HEK293 (cell line): Measurements from ENCODE around the gene MSL2.

ENCODE experiments used
- PRDM1 ChIP-seq: fragments of 450-650 bp; formaldehyde crosslinking; IDR thresholded peaks from 2 replicates; pipeline ENCODE4; 2016; ENCODE audit warnings: missing biosample characterization, missing genetic modification characterization
- YY1 ChIP-seq: fragments of 450-650 bp; formaldehyde crosslinking; IDR thresholded peaks from 2 replicates; pipeline ENCODE4 v1.5.1; 2018; ENCODE audit warnings: missing biosample characterization, missing genetic modification characterization
- ZBTB7A ChIP-seq: fragments of 450-650 bp; formaldehyde crosslinking; IDR thresholded peaks from 2 replicates; pipeline ENCODE4 v1.5.1; 2016; ENCODE audit warnings: low read depth, missing biosample characterization, missing genetic modification characterization
- ZBTB8A ChIP-seq: fragments of 450-650 bp; formaldehyde crosslinking; IDR thresholded peaks from 2 replicates; pipeline ENCODE4 v1.5.1; 2016; ENCODE audit warnings: missing biosample characterization, missing genetic modification characterization
- ZNF140 ChIP-seq: fragments of 450-650 bp; formaldehyde crosslinking; IDR thresholded peaks from 2 replicates; pipeline ENCODE4 v1.5.1; 2016; ENCODE audit warnings: missing biosample characterization, missing genetic modification characterization
- ZNF514 ChIP-seq: fragments of 450-650 bp; formaldehyde crosslinking; IDR thresholded peaks from 2 replicates; pipeline ENCODE4 v1.5.1; 2016; ENCODE audit warnings: missing biosample characterization, missing genetic modification characterization
- ZNF530 ChIP-seq: fragments of 450-650 bp; formaldehyde crosslinking; IDR thresholded peaks from 2 replicates; pipeline ENCODE4 v1.5.1; 2016; ENCODE audit warnings: low read depth, missing biosample characterization, missing genetic modification characterization
- ZNF843 ChIP-seq: fragments of 450-650 bp; formaldehyde crosslinking; IDR thresholded peaks from 2 replicates; pipeline ENCODE4 v1.5.1; 2016; ENCODE audit warnings: missing biosample characterization, missing genetic modification characterization
- TF ChIP-seq, protein P1 (sequence below): fragments of 450-650 bp; formaldehyde crosslinking; IDR thresholded peaks from 2 replicates; pipeline ENCODE4 v1.5.1; 2016; ENCODE audit warnings: missing biosample characterization, missing genetic modification characterization
- TF ChIP-seq, protein P2 (sequence below): fragments of 450-650 bp; formaldehyde crosslinking; IDR thresholded peaks from 2 replicates; pipeline ENCODE4 v1.5.1; 2016; ENCODE audit warnings: missing biosample characterization, missing genetic modification characterization
- TF ChIP-seq, protein P3 (sequence below): sonication (generic); formaldehyde crosslinking; IDR thresholded peaks from 2 replicates; pipeline ENCODE4 v1.8.1; 2022; ENCODE audit warnings: mild to moderate bottlenecking, moderate library complexity, missing genetic modification reagents
- TF ChIP-seq, protein P4 (sequence below): fragments of 450-650 bp; formaldehyde crosslinking; IDR thresholded peaks from 2 replicates; pipeline ENCODE4 v1.5.1; 2016; ENCODE audit warnings: missing biosample characterization, missing genetic modification characterization

DNA sequence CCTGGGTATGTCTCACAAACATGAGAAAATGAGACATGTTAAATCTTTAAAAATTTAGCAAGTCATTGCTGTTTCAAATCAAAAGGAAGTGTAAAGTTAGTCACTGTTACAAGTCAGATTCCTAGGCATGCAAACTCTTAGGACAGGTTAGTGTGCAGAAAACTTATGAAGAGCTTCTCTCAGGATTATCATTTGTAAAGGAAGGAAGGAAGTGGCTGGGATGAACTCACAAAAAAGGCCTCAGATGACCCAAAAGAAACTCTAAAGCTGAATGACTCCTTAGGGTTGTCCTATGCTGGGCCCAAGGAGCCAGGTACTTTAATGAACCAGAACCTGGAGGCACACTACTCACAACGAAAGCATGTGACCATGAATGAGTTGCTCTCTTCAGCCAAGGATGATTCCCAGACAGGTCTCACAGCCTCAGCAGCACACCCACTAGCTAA lies 25.0 kb downstream of the MSL2 start:
- no peak for TF ChIP-seq ZNF140 (tag by site-specific recombination)
- TF ChIP-seq, protein P1, sequence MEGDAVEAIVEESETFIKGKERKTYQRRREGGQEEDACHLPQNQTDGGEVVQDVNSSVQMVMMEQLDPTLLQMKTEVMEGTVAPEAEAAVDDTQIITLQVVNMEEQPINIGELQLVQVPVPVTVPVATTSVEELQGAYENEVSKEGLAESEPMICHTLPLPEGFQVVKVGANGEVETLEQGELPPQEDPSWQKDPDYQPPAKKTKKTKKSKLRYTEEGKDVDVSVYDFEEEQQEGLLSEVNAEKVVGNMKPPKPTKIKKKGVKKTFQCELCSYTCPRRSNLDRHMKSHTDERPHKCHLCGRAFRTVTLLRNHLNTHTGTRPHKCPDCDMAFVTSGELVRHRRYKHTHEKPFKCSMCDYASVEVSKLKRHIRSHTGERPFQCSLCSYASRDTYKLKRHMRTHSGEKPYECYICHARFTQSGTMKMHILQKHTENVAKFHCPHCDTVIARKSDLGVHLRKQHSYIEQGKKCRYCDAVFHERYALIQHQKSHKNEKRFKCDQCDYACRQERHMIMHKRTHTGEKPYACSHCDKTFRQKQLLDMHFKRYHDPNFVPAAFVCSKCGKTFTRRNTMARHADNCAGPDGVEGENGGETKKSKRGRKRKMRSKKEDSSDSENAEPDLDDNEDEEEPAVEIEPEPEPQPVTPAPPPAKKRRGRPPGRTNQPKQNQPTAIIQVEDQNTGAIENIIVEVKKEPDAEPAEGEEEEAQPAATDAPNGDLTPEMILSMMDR (tag by site-specific recombination), result no peak
- TF ChIP-seq YY1 (tag by site-specific recombination), result no peak
- no peak for TF ChIP-seq PRDM1 (tag by site-specific recombination)
- no peak for TF ChIP-seq ZNF530 (tag by site-specific recombination)
- TF ChIP-seq ZBTB8A (tag by site-specific recombination), result no peak
- TF ChIP-seq, protein P2, sequence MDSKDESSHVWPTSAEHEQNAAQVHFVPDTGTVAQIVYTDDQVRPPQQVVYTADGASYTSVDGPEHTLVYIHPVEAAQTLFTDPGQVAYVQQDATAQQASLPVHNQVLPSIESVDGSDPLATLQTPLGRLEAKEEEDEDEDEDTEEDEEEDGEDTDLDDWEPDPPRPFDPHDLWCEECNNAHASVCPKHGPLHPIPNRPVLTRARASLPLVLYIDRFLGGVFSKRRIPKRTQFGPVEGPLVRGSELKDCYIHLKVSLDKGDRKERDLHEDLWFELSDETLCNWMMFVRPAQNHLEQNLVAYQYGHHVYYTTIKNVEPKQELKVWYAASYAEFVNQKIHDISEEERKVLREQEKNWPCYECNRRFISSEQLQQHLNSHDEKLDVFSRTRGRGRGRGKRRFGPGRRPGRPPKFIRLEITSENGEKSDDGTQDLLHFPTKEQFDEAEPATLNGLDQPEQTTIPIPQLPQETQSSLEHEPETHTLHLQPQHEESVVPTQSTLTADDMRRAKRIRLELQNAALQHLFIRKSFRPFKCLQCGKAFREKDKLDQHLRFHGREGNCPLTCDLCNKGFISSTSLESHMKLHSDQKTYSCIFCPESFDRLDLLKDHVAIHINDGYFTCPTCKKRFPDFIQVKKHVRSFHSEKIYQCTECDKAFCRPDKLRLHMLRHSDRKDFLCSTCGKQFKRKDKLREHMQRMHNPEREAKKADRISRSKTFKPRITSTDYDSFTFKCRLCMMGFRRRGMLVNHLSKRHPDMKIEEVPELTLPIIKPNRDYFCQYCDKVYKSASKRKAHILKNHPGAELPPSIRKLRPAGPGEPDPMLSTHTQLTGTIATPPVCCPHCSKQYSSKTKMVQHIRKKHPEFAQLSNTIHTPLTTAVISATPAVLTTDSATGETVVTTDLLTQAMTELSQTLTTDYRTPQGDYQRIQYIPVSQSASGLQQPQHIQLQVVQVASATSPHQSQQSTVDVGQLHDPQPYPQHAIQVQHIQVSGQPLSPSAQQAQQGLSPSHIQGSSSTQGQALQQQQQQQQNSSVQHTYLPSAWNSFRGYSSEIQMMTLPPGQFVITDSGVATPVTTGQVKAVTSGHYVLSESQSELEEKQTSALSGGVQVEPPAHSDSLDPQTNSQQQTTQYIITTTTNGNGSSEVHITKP (tag by site-specific recombination), result no peak
- no peak for TF ChIP-seq ZBTB7A (tag by site-specific recombination)
- TF ChIP-seq, protein P3, sequence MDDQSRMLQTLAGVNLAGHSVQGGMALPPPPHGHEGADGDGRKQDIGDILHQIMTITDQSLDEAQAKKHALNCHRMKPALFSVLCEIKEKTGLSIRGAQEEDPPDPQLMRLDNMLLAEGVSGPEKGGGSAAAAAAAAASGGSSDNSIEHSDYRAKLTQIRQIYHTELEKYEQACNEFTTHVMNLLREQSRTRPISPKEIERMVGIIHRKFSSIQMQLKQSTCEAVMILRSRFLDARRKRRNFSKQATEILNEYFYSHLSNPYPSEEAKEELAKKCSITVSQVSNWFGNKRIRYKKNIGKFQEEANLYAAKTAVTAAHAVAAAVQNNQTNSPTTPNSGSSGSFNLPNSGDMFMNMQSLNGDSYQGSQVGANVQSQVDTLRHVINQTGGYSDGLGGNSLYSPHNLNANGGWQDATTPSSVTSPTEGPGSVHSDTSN, result no peak
- no peak for TF ChIP-seq ZNF843 (tag by site-specific recombination)
- TF ChIP-seq, protein P4, sequence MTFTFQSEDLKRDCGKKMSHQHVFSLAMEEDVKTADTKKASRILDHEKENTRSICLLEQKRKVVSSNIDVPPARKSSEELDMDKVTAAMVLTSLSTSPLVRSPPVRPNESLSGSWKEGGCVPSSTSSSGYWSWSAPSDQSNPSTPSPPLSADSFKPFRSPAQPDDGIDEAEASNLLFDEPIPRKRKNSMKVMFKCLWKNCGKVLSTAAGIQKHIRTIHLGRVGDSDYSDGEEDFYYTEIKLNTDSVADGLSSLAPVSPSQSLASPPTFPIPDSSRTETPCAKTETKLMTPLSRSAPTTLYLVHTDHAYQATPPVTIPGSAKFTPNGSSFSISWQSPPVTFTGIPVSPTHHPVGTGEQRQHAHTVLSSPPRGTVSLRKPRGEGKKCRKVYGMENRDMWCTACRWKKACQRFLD (tag by site-specific recombination), result no peak
- TF ChIP-seq ZNF514 (tag by site-specific recombination), result no peak
